Measurements from ENCODE around the gene LY6G6F. TPM values are rescaled to one million over a fixed set of nuclear protein-coding genes. Genes with fewer than 3 reads are reported as not detected.

Gene LY6G6F
- total and polyA plus RNA-seq, 2 of the 13 experiments (the other 11 are each of a cell fraction or from before 2014, with no cell fraction given) = not detected

GRCh38 chr6:31729979-31730630 lies 23.4 kb downstream of the LY6G6F start (continued):
- TF ChIP-seq CCDC6 (CRISPR knock-in tag; IDR thresholded peaks at IDR 0.05) (peak; percentile 95; the same call in 1 of the 2 replicates), GATAD1 (CRISPR knock-in tag; IDR thresholded peaks at IDR 0.05) (no peak), NONO (IDR thresholded peaks at IDR 0.05) (no peak), NONO (CRISPR knock-in tag; conservative IDR thresholded peaks at IDR 0.05) (peak; percentile 75; the same call in 1 of the 2 replicates), ZNF607 (CRISPR knock-in tag; IDR thresholded peaks at IDR 0.05; ENCODE audit: borderline replicate concordance) (peak; percentile 95), NFIB (CRISPR knock-in tag; IDR thresholded peaks at IDR 0.05; ENCODE audit: borderline replicate concordance) (no peak), ZNF816 (CRISPR knock-in tag; IDR thresholded peaks at IDR 0.05; ENCODE audit: borderline replicate concordance) (peak; percentile 92), ZFP36L2 (CRISPR knock-in tag; IDR thresholded peaks at IDR 0.05) (0 out of 2 replicates have a peak, but pooled peaks have one; percentile 38), ZBTB3 (CRISPR knock-in tag; IDR thresholded peaks at IDR 0.05; ENCODE audit: borderline replicate concordance, low read depth) (no peak), GZF1 (CRISPR knock-in tag; IDR thresholded peaks at IDR 0.05) (0 out of 2 replicates have a peak, but pooled peaks have one; percentile 41), ZNF224 (CRISPR knock-in tag; IDR thresholded peaks at IDR 0.05) (peak; percentile 70; the same call in 1 of the 2 replicates), ZNF850 (CRISPR knock-in tag; conservative IDR thresholded peaks at IDR 0.05) (peak; percentile 89; the same call in 1 of the 2 replicates), ZNF451 (CRISPR knock-in tag; IDR thresholded peaks at IDR 0.05) (0 out of 2 replicates have a peak, but pooled peaks have one; percentile 18), PHF21A (CRISPR knock-in tag; IDR thresholded peaks at IDR 0.05) (peak; percentile 39; the same call in 1 of the 2 replicates), AGO2 (optimal IDR thresholded peaks at IDR 0.05; ENCODE audit: low read depth, low read length) (peak; percentile 100), ZHX1 (CRISPR knock-in tag; IDR thresholded peaks at IDR 0.05; ENCODE audit: low read depth) (peak; percentile 64; the same call in 1 of the 2 replicates), PAF1 (CRISPR knock-in tag; IDR thresholded peaks at IDR 0.05) (peak; percentile 91), ZNF337 (CRISPR knock-in tag; IDR thresholded peaks at IDR 0.05; ENCODE audit: borderline replicate concordance, low read depth) (0 out of 2 replicates have a peak, but pooled peaks have one; percentile 14), FOSL2 (CRISPR knock-in tag; IDR thresholded peaks at IDR 0.05) (0 out of 2 replicates have a peak, but pooled peaks have one; percentile 3), ZSCAN20 (CRISPR knock-in tag; IDR thresholded peaks at IDR 0.05; ENCODE audit: borderline replicate concordance) (peak; percentile 20; the same call in 1 of the 2 replicates), ZNF335 (CRISPR knock-in tag; IDR thresholded peaks at IDR 0.05) (no peak; the same call in 1 of the 2 replicates)
- TF ChIP-seq, protein P1, sequence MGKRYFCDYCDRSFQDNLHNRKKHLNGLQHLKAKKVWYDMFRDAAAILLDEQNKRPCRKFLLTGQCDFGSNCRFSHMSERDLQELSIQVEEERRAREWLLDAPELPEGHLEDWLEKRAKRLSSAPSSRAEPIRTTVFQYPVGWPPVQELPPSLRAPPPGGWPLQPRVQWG (CRISPR knock-in tag; IDR thresholded peaks at IDR 0.05; ENCODE audit: borderline replicate concordance, low read depth) = no peak
- TF ChIP-seq, protein P2, sequence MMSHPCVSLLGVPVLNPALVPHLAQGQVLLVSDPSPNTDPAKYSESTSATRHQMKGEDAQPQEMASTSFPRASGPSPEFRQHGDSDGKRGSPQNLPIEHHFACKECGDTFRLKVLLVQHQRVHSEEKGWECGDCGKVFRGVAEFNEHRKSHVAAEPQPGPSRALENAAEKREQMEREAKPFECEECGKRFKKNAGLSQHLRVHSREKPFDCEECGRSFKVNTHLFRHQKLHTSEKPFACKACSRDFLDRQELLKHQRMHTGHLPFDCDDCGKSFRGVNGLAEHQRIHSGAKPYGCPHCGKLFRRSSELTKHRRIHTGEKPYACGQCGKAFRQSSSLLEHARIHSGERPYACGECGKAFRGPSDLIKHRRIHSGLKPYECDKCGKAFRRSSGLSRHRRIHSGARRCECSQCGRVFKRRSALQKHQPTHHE (CRISPR knock-in tag; IDR thresholded peaks at IDR 0.05; ENCODE audit: borderline replicate concordance) = no peak
- TF ChIP-seq, protein P3, sequence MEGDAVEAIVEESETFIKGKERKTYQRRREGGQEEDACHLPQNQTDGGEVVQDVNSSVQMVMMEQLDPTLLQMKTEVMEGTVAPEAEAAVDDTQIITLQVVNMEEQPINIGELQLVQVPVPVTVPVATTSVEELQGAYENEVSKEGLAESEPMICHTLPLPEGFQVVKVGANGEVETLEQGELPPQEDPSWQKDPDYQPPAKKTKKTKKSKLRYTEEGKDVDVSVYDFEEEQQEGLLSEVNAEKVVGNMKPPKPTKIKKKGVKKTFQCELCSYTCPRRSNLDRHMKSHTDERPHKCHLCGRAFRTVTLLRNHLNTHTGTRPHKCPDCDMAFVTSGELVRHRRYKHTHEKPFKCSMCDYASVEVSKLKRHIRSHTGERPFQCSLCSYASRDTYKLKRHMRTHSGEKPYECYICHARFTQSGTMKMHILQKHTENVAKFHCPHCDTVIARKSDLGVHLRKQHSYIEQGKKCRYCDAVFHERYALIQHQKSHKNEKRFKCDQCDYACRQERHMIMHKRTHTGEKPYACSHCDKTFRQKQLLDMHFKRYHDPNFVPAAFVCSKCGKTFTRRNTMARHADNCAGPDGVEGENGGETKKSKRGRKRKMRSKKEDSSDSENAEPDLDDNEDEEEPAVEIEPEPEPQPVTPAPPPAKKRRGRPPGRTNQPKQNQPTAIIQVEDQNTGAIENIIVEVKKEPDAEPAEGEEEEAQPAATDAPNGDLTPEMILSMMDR (CRISPR knock-in tag; IDR thresholded peaks at IDR 0.05) = peak; percentile 23; the same call in 1 of the 2 replicates
